Fibroblast of skin of left biceps (primary cell): Measurements from ENCODE around the gene CPEB4.
A peak's percentile ranks its signal among the peaks of the same experiment; 100 is the strongest.

ENCODE experiments used
- DNase-seq, 2 experiments: peaks; one replicate each; pipeline ENCODE4 v3.0.0-alpha.2; 2013; ENCODE audit warnings: low read depth in 2 of 2

Gene CPEB4

DNA sequence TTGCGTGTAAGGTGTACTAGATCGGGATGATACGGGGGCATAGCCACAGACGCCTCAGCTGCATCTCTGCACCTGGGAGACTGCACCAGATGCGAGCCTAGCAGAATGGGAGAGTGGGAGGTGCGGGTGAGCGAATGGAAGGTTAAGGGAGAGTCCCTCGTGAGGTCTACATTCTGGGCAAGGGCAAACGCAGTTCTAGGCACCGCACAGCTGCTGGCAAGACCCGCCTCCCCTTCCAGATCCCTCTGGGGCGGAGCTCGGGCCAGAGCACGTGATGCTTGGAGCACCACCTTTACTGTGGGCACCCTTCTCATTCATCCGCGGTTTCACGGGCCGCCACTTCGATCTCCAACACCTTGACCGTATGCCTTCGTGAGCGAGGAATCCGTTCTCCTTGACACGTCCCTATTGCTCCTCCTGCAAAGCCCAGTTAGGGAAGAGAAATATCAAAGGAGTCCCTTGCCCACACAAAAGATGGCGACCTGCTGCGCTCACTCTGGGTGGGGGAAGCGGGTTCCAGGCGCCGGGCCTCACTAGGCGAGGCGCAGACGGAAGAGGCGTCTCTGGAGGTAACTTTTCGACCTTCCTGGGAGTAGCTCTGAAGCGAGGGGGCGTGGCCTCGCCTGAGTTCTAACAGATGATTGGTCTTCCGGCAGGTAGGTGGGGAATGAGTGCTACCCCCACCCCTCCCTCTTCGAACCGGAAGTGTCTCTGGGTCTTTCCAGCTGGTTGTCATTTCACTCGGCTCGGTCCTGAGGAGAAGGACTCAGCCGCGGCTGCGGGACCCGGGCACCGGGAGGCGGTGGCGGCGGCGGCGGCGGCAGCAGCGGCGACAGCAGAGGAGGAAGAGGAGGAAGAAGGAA, at the start of gene CPEB4:
Gene CPEB4 (plus strand): TSS at position 740 of the 863 bp plus-strand sequence. CDS start 1,385 bp downstream, outside the sequence.
- DNase-seq = peak; percentile 98

DNA sequence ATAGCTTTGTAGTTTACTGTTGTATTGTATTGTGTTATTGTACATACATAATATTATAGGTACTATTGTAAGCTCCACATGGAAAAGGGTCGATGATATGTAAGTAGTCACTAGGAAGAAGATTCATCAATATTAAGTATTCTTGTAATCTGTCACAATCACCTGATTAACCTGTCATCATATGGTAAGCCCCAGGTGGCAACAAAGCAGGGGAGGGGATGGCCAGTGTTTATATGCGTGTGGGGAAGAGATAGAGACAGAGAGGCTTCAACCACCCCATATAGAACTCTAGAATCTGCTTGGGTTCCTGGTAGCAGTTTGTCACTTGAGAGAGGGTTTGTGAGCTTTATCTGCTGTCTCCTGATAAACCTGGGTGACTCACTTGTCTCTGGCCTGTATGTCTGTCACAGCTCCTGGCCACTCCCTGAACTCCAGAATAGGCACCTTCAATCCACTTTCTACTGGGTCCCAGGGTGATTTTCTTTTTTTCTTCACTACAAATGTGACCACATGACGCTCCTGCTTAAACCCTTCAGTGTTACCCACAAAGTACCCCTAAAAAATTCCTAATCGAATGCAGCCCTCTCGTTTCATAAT, 48.9 kb upstream of the CPEB4 start:
- no peak for DNase-seq

DNA sequence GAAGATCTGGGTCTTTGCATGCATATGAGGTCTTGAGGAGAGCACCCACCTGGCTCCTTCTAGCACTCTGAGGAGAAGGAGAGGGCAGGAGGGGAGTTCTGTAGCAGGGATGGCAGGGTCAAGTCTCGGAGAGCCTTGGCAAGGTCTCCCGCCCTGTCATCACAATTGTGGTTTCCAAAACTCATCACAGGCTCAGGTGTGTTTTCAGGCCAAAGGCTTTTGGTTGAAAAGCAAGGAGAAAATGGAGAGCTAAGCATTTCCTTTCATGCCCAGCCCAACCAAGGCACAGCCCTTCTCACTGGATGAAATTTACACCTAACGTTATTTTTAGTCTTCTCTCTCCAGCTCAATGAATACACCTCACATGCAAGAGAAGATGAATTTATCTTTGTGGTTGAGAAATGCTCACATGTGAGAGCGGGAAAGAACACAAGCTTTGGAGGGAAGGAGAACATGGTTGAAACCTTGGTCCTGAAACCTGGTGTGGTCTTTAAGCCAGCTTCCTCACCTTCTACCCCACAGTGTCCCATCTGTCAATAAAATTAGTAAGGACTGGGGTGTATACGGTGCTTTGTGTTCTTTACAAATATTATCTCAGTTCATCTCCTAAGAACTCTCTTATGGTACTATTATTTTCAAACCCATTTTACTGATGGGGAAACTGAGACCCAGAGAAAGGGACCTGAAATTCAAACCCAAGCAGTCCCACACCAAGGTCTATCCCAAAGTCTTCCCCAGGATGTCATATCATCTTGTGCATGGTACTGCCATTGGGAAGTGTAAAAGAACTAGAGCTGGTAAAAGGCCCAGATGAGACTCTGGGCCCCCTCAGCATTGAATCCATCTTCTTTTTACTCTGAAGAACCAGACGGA, 47.8 kb upstream of the CPEB4 start:
- no peak for DNase-seq

DNA sequence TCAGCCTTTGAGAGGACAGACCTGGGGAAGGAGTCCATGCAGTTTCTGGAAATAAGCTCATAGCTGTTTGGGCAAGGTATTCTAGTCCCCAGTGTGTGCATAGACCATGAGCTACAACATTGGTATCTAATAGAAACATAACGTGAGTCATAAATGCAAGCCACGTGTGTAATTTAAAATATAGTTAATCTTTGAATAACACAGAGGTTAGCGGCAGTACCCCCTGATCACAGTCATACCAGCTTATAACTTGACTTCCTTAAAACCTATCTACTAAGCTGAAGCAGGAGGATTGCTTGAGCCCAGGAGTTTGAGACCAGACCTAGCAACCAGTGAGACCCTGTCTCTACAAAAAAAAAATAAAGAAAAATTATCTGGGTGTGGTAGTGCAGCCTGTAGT, 46.4 kb upstream of the CPEB4 start:
- DNase-seq = no peak

DNA sequence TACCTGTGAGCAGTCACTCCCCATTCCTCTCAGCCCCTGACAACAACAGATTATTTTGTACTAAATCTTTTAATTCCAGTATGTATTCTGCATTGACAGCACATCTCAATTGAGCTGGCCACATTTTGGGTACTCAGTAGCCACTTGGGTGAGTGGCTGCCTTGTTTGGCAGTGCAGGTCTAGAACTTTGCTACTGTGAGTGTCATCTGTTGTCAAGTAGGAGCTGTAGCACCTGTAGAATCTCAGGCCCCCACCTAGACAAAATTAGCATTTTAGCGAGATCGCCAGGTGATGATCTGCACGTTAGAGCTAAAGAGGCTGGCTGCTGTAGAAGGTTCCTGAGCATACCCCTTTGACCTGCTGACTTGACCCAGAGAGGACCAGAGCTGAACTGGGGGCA, 44.4 kb upstream of the CPEB4 start:
- no peak for DNase-seq

DNA sequence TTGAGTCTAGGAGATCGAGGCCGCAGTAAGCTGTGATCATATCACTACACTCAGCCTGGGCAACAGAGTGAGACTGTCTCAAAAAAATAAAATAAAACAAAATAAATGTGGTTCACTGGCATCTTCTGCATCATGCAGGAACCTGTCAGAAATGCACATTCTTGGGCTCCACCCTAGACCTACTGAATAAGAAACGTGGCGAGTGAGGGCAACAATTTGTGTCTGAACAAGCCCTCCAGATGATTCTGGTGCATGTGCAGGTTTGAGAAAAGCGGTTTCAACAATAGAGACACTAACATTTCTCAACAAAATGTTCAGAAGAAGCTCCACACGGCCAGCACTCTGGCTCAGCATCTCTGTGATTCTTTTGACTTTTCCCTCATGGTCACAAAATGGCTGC, 42.8 kb upstream of the CPEB4 start:
- no peak for DNase-seq

DNA sequence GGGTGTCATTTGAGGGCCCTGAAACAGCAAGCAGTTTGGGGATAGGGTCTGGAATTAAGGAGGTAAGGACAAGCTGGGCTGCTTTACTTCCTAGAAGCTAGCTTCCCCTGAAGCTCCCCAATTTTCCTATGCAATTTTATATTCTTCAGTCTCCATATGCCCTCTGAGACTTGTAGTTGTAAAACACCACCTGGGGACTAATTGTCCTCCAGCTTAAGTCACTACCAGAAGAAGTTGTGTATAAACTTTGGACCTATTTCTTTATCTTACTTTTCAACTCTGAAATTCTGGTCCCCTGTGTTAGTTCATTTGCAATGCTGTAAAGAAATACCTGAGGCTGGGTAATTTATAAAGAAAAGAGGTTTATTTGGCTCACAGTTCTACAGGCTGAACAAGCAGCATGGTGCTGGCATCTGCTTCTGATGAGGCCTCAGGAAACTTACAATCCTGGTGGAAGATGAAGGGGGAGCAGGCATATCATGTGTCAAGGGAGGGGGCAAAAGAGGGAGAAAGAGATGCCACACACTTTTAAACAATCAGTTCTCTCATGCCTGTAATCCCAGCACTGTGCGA, 41.1 kb upstream of the CPEB4 start:
- DNase-seq = no peak

DNA sequence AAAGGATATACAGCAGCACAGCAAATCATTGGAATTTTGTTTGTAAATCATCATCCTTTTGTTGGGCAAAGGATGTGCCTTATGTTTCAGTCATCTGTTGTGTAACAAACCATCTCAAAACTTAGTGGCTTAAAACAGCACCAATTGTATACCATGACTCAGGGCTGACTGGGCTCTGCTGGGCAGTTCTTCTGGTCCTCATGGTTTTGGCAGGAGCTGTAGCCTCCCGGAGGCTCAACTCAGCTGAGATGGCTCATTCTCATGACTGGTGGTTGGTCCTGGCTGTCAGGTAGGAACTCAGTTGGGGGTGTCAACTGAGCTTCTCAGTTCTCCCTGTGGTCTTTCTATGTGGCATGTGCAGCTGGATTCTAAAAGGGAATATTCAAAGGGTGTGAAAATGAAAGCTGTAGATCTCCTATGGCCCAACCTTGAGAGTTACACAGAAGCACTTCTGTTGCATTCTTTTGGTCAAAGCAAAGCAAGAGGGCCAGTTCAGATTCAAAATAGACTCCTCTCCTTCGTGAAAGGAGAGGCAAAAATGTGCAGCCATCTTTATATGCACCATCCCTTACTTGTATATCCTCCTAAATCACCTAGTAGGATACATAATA, 39.1 kb upstream of the CPEB4 start:
- no peak for DNase-seq

DNA sequence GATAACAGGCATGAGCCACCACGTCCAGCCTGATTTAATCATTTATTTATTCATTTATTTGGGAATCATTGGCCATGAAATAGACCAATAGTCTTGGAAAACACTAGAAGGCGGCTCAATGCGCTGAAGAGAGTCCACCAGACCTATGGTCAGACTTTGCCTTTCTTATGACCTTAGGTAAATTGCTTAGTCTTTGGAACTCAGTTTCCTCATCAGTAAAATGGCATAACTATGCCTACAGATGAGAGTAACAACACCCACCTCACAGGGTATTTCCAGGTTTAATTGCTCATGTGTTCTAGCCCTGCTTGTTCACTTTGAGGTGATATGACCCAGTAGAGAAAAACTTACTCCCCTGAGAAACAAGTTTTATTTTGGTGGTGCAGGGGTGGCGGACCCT, 38.2 kb upstream of the CPEB4 start:
- DNase-seq = no peak

DNA sequence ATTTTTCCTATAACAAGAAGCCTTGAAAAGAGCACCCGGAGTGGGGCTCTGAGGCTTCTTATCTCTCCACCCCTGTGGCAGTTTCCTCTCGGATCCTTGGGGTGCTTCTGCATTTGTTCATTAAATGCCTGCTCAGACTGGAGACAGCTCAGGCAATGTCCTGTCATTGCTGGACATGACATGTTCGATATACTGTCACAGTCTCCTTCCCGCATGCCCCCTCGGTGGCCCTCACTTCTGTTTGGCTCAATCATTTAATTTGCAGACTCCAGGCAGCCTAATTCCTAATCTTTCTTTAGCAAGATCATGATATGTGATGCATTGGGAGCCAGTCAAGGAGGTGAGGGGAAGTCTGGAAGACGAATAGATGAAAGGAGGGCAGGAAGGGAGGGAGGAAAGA, 37.5 kb upstream of the CPEB4 start:
- DNase-seq = no peak

DNA sequence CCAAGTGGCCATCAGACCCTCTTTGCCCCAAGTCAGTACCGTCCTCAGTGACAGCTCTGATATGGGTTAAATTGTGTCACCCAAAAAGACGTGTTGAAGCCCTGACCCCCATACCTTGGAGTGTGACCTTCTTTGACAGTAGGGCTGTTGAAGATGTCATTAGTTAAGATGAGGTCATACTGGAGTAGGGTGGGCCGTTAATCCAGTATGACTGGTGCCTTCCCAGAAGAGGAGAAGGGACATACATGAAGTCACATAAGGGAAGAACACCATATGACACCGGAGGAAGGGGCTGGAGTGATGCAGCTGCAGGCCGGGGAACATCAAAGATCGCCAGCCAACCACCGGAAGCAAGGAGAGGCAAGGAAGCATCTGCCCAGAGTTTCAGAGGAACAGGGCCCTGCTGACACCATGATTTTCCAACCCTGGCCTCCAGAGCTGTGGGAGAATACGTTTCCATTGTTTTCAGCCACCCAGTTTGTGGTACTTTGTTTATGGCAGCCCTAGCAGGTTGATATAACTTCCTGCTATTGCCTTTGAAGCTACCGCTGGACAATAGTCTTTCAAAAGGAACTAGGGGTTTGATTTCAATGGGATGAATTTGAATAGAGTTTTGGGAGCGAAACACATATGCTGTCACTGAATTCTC, 36.4 kb upstream of the CPEB4 start:
- no peak for DNase-seq

DNA sequence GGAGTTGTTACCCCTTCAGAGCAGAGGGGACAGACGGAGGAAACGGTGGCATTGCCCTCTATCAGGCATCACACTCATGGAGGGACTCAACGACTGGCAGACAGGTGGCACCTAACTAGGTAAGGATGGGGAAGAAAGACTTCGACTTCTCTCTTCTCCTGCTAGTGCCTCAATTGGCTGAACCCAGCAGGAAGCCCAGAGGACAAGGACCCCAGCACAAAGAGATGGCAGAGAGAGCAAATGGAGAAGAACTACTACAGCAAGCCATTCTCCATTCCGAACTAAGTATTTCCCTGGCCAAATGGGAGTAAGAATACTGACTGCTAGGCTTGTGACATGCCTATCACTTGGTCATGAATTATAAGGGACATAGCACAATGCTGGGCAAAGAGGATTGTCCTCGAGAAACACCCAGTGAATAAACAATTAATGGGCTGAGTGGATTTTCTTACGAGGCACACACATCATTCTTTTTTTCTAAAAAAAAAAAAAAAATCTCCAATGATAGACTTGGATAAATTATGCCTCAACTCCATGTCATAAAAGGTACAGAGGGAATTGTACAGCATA, 35.3 kb upstream of the CPEB4 start:
- DNase-seq = no peak

DNA sequence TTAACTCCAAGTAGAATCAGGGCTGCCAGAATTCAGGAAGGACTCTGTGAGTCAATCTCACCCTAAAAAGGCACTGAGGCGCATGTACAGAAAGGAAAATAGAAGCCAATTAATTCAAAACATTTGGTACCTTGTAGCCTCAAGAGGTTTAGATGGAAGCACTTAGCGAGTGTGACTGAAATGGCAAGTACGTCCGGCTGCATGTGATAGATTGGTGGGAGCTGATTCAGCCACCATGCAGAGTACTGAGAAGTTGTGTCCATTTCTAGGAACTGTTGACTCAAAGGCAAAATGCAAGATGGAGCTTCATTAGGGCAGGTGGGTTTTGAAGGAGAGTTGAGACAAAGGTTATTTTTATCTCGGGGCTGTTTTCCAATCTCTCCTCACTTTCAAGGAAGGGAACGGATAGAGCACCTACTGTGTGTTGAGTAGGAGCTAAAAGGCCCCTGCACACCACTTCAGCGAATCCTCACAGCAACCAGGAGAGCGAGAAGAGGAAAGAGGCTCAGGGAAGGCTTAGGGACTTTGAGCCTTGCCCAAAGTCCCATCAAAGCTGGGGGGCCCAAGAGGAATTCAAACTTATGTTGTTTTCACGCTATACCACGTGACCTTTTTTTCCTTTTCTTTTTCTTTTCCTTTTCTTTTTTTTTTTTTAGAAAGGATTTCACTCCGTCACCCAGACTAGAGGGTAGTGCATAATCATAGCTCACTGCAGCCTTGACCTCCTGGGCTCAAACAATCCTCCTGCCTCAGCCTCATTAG, 34.6 kb upstream of the CPEB4 start:
- DNase-seq = no peak

DNA sequence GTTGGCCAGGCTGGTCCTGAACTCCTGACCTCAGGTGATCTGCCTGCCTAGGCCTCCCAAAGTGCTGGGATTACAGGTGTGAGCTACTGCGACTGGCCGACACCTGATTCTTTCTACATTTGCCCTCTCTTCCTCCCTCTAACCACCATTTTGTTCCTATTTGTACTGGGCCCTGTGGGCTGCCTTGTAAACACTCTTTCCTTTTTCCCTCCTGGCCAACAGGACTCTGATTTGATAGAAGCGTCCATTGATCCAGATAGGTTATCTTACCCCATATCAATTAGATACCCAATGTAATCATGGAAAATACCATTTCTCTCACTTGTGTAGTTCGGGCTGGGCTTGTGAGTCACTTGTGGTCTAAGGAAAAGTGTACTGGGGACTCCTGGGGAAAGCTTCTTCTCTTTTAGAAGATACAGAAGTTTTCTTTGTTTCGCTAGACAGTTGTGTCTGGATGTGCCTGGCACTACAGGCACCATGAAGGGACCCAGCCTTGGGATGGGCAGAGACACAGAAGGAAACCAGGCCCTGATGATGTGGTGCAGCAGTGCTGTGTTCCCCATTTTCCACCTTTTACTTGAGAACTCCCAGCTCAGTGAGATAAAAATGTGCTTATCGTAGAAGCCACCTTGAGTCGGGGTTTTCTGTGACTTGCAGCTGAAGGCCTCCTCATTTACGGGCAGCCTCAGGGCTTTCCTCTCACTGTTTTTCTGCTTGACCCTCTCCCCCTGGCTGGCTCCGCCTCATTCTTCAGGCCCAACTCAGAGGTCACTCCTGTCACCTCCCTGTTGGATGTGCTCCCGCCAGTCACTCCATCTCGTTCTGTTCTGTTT, 32.8 kb upstream of the CPEB4 start:
- DNase-seq = no peak

DNA sequence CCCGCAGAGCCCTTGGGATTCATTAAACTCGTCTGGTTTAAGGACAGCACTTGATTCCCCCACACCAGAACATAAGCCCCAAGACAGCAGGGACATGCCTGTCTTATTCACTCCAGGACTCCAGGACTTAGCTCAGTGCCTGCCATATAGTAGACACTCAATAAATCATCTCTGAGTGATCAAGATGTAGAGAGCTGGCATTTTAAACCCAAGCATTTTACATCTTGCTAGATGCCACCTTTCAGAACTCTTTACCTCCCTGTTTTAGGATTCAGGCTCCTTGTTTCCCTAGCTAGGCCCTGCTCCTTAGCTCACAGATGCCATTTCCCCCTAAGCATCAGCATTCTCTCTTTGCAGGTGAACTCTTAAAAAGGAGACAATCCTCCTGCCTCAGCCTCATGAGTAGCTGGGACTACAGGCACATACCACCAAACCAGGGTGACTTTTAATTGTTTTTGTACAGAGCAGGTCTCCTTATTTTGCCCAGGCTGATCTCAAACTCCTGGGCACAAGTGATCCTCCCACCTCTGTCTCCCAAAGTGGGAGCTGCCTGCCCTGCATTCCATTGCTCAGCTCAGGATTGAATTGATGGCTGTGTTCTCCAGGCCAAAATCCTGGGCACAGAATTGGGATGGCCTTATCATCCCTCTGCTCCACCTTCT, 32.0 kb upstream of the CPEB4 start:
- DNase-seq = no peak

DNA sequence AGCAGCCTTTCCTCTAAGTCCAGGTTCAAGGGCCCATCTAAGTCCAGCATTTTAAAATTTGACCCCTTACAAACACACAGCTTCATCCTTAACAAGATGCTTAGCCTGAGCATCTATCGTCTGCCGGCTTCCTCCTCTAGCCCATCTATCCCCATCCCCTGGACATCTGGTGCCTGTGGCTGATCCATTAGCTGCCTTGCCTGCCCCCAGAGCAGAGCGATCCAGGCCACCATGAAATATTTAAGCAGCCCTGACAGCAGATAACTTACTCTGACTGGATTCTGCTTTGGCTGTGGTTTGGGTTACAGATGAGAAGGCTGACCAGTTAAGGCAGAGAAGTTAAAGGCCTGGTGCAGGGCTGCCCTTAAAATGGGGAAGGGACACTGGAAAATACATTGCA, 30.9 kb upstream of the CPEB4 start:
- DNase-seq = no peak

DNA sequence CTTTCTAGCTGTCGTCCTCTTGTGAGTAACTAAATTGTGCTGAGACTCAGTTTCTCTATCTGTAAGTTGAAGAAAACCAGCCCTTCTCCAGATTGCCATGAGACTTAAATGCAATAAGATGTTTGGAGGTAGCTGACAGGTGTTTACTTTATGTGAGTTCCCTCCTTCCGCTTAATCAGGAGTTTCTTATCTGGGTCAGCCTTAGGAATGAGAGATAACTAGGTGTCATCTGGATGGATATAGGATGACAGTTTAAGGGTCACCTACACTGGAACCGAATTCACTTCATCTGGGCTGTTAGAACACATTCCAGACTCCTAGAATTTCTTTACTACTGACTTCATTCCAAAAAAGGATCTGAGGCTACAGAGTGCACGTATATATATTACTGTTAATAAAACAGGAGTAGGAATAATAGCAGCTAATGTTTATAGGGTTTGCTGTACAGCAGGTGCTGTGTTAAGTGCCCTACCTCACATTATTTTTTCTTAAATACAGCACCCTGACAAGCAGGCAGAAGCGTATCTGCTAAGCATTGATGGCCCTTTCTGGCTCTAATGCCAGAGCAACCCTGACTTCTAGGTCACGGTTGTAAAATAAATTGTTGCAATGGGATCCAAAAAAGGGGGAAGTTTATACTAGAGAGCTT, 30.0 kb upstream of the CPEB4 start:
- no peak for DNase-seq
